CD14-positive monocyte (primary cell): ENCODE results near the gene CYP3A4. TPM values are rescaled to one million over a fixed set of nuclear protein-coding genes. Genes with fewer than 3 reads are reported as not detected.

Experiments
- DNase-seq, 3 donors: peaks; one replicate each; pipeline ENCODE4 v3.0.0-alpha.2; 2011 to 2022
- H2AFZ ChIP-seq: 2 replicates; pipeline ENCODE4 v1.6.0; 2012; ENCODE audit warnings: mild to moderate bottlenecking, low read depth, low read length, inconsistent platforms; ENCODE audit not compliant: insufficient read depth, poor library complexity, severe bottlenecking
- H3K27ac ChIP-seq, 2 donors: 1 replicate in 1 of 2; 2 replicates in 1 of 2; pipeline ENCODE4 v1.5.1; 2012 to 2013; ENCODE audit warnings: low read length in 2 of 2, control low read depth in 1 of 2, inconsistent platforms in 1 of 2, low read depth in 1 of 2, mild to moderate bottlenecking in 1 of 2
- H3K27me3 ChIP-seq, 2 donors: one replicate each; pipeline versions ENCODE4 v1.6.0 to v1.6.1; 2011 to 2013; ENCODE audit warnings: low read length in 2 of 2; ENCODE audit not compliant: control insufficient read depth in 2 of 2, insufficient read depth in 2 of 2
- H3K36me3 ChIP-seq, 2 donors: replicated peaks in 1 of 2; 1 replicate in 1 of 2; 2 replicates in 1 of 2; pipeline versions ENCODE4 v1.5.1 to v1.6.1; 2012 to 2013; ENCODE audit warnings: low read length in 2 of 2, control low read depth in 1 of 2, inconsistent platforms in 1 of 2, mild to moderate bottlenecking in 1 of 2; ENCODE audit not compliant: insufficient read depth in 2 of 2, control insufficient read depth in 1 of 2
- H3K4me1 ChIP-seq, 2 donors: 1 replicate in 1 of 2; 2 replicates in 1 of 2; pipeline versions ENCODE4 v1.5.1 to v1.6.1; 2012 to 2013; ENCODE audit warnings: low read length in 2 of 2, control low read depth in 1 of 2, inconsistent platforms in 1 of 2, mild to moderate bottlenecking in 1 of 2, moderate library complexity in 1 of 2; ENCODE audit not compliant: insufficient read depth in 2 of 2, control insufficient read depth in 1 of 2
- H3K4me2 ChIP-seq: replicated peaks from 2 replicates; pipeline ENCODE3; 2012; ENCODE audit warnings: low read length, moderate library complexity, mild to moderate bottlenecking; ENCODE audit not compliant: poor library complexity, severe bottlenecking; ENCODE audit errors: extremely low read depth
- H3K4me3 ChIP-seq, 3 experiments: fragments of 200-600 bp in 1 of 3; sonication (generic) in 1 of 3; replicated peaks in 1 of 3; 1 replicate in 2 of 3; 2 replicates in 1 of 3; pipeline ENCODE4 v1.5.1; 2011 to 2013; ENCODE audit warnings: low read length in 3 of 3, mild to moderate bottlenecking in 3 of 3, control low read depth in 2 of 3, low read depth in 2 of 3, inconsistent platforms in 1 of 3, moderate library complexity in 1 of 3
- H3K79me2 ChIP-seq: 2 replicates; pipeline ENCODE4 v1.6.0; 2012; ENCODE audit warnings: mild to moderate bottlenecking, control low read depth, inconsistent platforms, low read length, moderate library complexity; ENCODE audit not compliant: insufficient read depth
- H3K9ac ChIP-seq: 2 replicates; pipeline ENCODE4 v1.6.0; 2017; ENCODE audit warnings: low read length, mild to moderate bottlenecking; ENCODE audit not compliant: insufficient read depth, poor library complexity, severe bottlenecking
- H3K9me3 ChIP-seq, 2 donors: replicated peaks in 1 of 2; 1 replicate in 1 of 2; 2 replicates in 1 of 2; pipeline versions ENCODE4 v1.5.1 to v1.6.1; 2012 to 2013; ENCODE audit warnings: low read length in 2 of 2, control low read depth in 1 of 2; ENCODE audit not compliant: control insufficient read depth in 1 of 2, insufficient read depth in 1 of 2
- H4K20me1 ChIP-seq: 2 replicates; pipeline ENCODE4 v1.6.0; 2012; ENCODE audit warnings: mild to moderate bottlenecking, low read length, control low read depth, moderate library complexity; ENCODE audit not compliant: insufficient read depth
- H3K27ac Mint-ChIP-seq, 7 donors: one replicate each; pipeline ENCODE4 v1.8.0; 2020; ENCODE audit warnings: mild to moderate bottlenecking in 7 of 7, mixed read lengths in 7 of 7, moderate library complexity in 6 of 7, inconsistent platforms in 2 of 7
- H3K27me3 Mint-ChIP-seq, 3 donors: one replicate each; pipeline ENCODE4 v1.8.0; 2021 to 2022; ENCODE audit warnings: low read depth in 3 of 3, mild to moderate bottlenecking in 3 of 3, mixed read lengths in 3 of 3, moderate library complexity in 3 of 3, inconsistent platforms in 1 of 3
- H3K36me3 Mint-ChIP-seq, 2 donors: one replicate each; pipeline ENCODE4 v1.8.0; 2020; ENCODE audit warnings: mixed read lengths in 2 of 2, inconsistent platforms in 1 of 2, mild to moderate bottlenecking in 1 of 2
- H3K4me1 Mint-ChIP-seq: one replicate; pipeline ENCODE4 v1.8.0; 2020; ENCODE audit warnings: mild to moderate bottlenecking, mixed read lengths
- H3K4me3 Mint-ChIP-seq, 2 donors: one replicate each; pipeline ENCODE4 v1.8.0; 2020; ENCODE audit warnings: mild to moderate bottlenecking in 2 of 2, mixed read lengths in 2 of 2, moderate library complexity in 1 of 2
- H3K9me3 Mint-ChIP-seq, 7 donors: one replicate each; pipeline ENCODE4 v1.8.0; 2020 to 2022; ENCODE audit warnings: mixed read lengths in 7 of 7, mild to moderate bottlenecking in 6 of 7, moderate library complexity in 6 of 7, inconsistent platforms in 2 of 7
- CTCF ChIP-seq: fragments of 200-600 bp; IDR thresholded peaks from one replicate; pipeline ENCODE4 v1.8.0; 2022; ENCODE audit warnings: antibody characterized with exemption, mild to moderate bottlenecking
- WGBS: methylation state at CpG from one replicate; pipeline ENCODE4 v1.1.5; 2013; ENCODE audit warnings: missing lambda C conversion rate; ENCODE audit not compliant: insufficient coverage; 5-methylcytosine and 5-hydroxymethylcytosine counted together
- intact Hi-C, 2 donors: fragments of 100-400 bp; cut with micrococcal nuclease; formaldehyde crosslinking; loops; one replicate each; pipeline versions ENCODE4 v1.15.0 to v1.15.1; 2023
- polyA plus RNA-seq, 3 donors: library from polyadenylated mRNA; depleted of rRNA in 1 of 3; unstranded in 2 of 3; stranded (reverse) in 1 of 3; fragments of 300-500 nt in 2 of 3; fragments of >200 nt in 1 of 3; fragmentation: Illumina TruSeq in 2 of 3; gene quantifications; 1 replicate in 2 of 3; 2 replicates in 1 of 3; pipeline ENCODE4 v1.2.3, GENCODE V29; 2012 to 2021

CYP3A4 gene
- polyA plus RNA-seq, 3 donors, result not detected

GRCh38 chr7:99791021-99791420 is 7.0 kb upstream of the CYP3A4 start:
- no CpG with 5 or more reads among the region's 1 CpG for WGBS
- intact Hi-C loops, result no loop called here
- Histone ChIP-seq H3K27ac (no peak overlapping the region), H3K9ac (no peak overlapping the region), H3K4me1 (no peaks in the 10 kb centered on the region), H3K4me2 (no peak overlapping the region), H4K20me1 (no peaks in the 10 kb centered on the region), H3K4me3 (no peak overlapping the region), H3K36me3 (no peaks in the 10 kb centered on the region), H2AFZ (no peak overlapping the region), H3K79me2 (no peaks in the 10 kb centered on the region), H3K27me3 (peaks cover 0 to 3% of the 10 kb centered on the region in 2 donors), H3K9me3 (no peaks in the 10 kb centered on the region)
- Mint-ChIP-seq H3K27ac (no peak overlapping the region), H3K27me3 (peaks cover 4 to 6% (median 5%) of the 10 kb centered on the region in 3 donors), H3K9me3 (peaks cover 0 to 4% (median 0%) of the 10 kb centered on the region in 7 donors), H3K4me3 (no peak overlapping the region), H3K36me3 (no peaks in the 10 kb centered on the region), H3K4me1 (no peaks in the 10 kb centered on the region)
- no peak for DNase-seq
- no peak for TF ChIP-seq CTCF

GRCh38 chr7:99790407-99790806 is 6.4 kb upstream of the CYP3A4 start:
- Histone ChIP-seq H4K20me1 (no peaks in the 10 kb centered on the region), H3K27ac (no peak overlapping the region), H3K4me3 (no peak overlapping the region), H3K36me3 (no peaks in the 10 kb centered on the region), H3K27me3 (peaks cover 0 to 3% of the 10 kb centered on the region in 2 donors), H3K4me1 (no peaks in the 10 kb centered on the region), H3K9ac (no peak overlapping the region), H2AFZ (no peak overlapping the region), H3K79me2 (no peaks in the 10 kb centered on the region), H3K4me2 (no peak overlapping the region), H3K9me3 (no peaks in the 10 kb centered on the region)
- WGBS, result 100% methylated on average over 1 of the region's 3 CpGs
- intact Hi-C loops, result no loop called here
- H3K27me3 Mint-ChIP-seq, result peaks cover 4 to 8% (median 5%) of the 10 kb centered on the region in 3 donors
- H3K9me3 Mint-ChIP-seq, result no peaks in the 10 kb centered on the region
- TF ChIP-seq CTCF, result no peak
- no peaks in the 10 kb centered on the region for H3K4me1 Mint-ChIP-seq
- H3K27ac Mint-ChIP-seq, result no peak overlapping the region
- H3K4me3 Mint-ChIP-seq, result no peak overlapping the region
- no peaks in the 10 kb centered on the region for H3K36me3 Mint-ChIP-seq
- DNase-seq, result no peak
